Ascending aorta (tissue), 2 donors: ENCODE data around the gene ZBTB32. TPM values are rescaled to one million over a fixed set of nuclear protein-coding genes. Genes with fewer than 3 reads are reported as not detected.

Experiments used
- DNase-seq, 2 donors: peaks; one replicate each; pipeline ENCODE4 v3.0.0-alpha.2; 2019; ENCODE audit warnings: low spot score in 2 of 2
- H3K27ac ChIP-seq, 2 donors: fragments of 200-600 bp; sonication (generic); one replicate each; pipeline ENCODE4 v1.5.1; 2016 to 2017; ENCODE audit warnings: mild to moderate bottlenecking in 1 of 2
- H3K27me3 ChIP-seq: fragments of 200-600 bp; sonication (generic); one replicate; pipeline ENCODE4 v1.5.1; 2017
- H3K36me3 ChIP-seq, 2 donors: fragments of 200-600 bp; sonication (generic); one replicate each; pipeline ENCODE4 v1.5.1; 2016
- H3K4me1 ChIP-seq, 2 donors: fragments of 200-600 bp; sonication (generic); one replicate each; pipeline ENCODE4 v1.5.1; 2016 to 2017; ENCODE audit warnings: mild to moderate bottlenecking in 1 of 2
- H3K4me3 ChIP-seq, 2 donors: fragments of 200-600 bp; sonication (generic); one replicate each; pipeline ENCODE4 v1.5.1; 2016 to 2017; ENCODE audit warnings: mild to moderate bottlenecking in 1 of 2
- H3K9me3 ChIP-seq, 2 donors: fragments of 200-600 bp; sonication (generic); one replicate each; pipeline ENCODE4 v1.5.1; 2016
- intact Hi-C: fragments of 100-400 bp; cut with DNase I; formaldehyde crosslinking; loops from one replicate; pipeline ENCODE4 v1.15.1; 2023
- total RNA-seq: library from RNA; depleted of rRNA; stranded (reverse); fragments of >200 nt; gene quantifications from one replicate; pipeline ENCODE4 v1.1.0, GENCODE V29; 2016
- TF ChIP-seq, protein P1 (sequence below), 3 experiments: fragments of 200-600 bp in 2 of 3; fragments of 450-650 bp in 1 of 3; sonication (generic) in 2 of 3; IDR thresholded peaks; one replicate each; pipeline ENCODE4 v1.5.1; 2016 to 2019; ENCODE audit warnings: antibody characterized with exemption in 3 of 3, mild to moderate bottlenecking in 1 of 3, moderate library complexity in 1 of 3

Gene ZBTB32
- total RNA-seq, 1 donor from 2014 or later, result not detected

DNA sequence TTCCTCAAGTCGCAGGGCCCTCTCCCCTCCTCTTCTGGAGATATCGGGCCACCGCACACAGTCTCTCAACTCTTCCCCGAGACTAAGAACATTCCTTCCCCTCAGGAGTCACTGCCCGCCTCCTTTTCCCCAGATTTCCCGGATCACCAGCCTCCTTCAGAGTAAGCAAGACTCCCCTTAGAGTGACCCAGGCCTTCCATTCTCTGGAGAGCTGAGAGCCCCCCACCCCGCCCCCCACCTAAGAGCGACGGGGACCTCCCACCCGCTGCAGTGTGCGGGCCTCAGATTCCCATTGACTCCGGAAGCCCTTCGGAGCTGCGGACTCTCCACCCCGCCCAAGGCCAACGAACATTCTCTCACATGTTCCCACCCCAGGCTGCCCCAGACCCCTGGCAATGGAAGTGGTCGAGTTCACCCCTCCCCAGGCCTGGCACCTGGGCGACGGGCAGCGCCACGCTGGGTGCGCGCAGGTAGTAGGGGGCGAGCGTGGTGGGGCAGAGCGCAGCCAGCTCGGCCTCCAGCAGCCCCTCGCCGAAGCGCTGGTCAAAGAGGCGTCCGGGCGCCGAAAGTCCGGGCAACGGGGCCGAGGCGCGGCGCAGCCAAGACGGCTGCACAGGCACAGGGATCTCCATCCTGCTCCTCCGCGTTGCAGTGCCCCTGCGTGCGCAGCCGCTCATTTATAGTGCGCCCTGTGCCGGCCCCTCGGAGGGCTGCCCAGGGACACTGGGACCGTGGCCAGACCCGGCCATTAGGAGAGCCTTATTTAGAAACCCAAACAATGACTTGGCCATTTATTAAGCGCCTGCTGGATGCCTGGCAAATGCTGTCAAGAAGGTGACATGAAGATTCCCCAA, 52.2 kb downstream of the ZBTB32 start, which contains the start of gene HSPB6:
TSS of gene HSPB6 (minus strand) at position 653 of the 854 bp plus-strand sequence. CDS start at position 632, 21 bp downstream.
- peaks cover 7 to 24% of the 10 kb centered on the region in 2 donors for H3K4me1 ChIP-seq
- peak in 1 of 2 donors; percentile 89 for DNase-seq
- intact Hi-C loops, result loop anchor here (1.0 to 5.0 kb wide), 8 partner anchors 8 to 396 kb away; partner anchors contain the start of genes APLP1, COX7A1, ETV2 and LIN37
- peaks cover 23 to 24% of the 10 kb centered on the region in 2 donors for H3K36me3 ChIP-seq
- no peaks in the 10 kb centered on the region for H3K27me3 ChIP-seq
- no peaks in the 10 kb centered on the region for H3K9me3 ChIP-seq
- peak within 1 kb of the TSS; percentile 53 to 85 for H3K4me3 ChIP-seq
- peak within 1 kb of the TSS; percentile 99 for H3K27ac ChIP-seq
- TF ChIP-seq, protein P1, sequence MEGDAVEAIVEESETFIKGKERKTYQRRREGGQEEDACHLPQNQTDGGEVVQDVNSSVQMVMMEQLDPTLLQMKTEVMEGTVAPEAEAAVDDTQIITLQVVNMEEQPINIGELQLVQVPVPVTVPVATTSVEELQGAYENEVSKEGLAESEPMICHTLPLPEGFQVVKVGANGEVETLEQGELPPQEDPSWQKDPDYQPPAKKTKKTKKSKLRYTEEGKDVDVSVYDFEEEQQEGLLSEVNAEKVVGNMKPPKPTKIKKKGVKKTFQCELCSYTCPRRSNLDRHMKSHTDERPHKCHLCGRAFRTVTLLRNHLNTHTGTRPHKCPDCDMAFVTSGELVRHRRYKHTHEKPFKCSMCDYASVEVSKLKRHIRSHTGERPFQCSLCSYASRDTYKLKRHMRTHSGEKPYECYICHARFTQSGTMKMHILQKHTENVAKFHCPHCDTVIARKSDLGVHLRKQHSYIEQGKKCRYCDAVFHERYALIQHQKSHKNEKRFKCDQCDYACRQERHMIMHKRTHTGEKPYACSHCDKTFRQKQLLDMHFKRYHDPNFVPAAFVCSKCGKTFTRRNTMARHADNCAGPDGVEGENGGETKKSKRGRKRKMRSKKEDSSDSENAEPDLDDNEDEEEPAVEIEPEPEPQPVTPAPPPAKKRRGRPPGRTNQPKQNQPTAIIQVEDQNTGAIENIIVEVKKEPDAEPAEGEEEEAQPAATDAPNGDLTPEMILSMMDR (IDR thresholded peaks at IDR 0.05), result no peak

DNA sequence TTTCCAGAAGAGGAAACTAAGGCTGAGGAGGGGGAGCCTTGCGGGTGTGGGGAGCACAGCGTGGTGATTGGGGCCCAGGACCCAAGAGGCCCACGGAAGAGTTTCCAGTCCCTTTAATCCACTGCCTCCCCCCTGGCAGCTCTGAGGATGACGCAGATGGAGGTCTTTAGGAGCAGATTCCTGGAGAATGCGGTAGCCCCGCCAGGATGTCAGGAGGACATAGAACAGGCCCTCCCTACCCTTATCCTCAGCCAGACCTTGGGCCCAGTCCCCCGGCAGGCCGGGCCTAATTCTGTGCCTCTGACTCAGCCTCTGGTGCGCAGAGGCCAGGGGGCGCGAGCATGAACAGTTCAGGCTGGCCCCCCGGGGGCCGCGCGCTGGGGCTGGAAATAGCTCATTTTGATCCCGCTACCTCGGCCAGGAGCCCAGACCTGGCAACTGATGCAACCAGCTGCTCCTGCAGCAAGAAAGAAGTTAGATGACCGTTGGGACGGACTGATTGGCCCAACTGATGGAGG, 52.9 kb downstream of the ZBTB32 start:
- Histone ChIP-seq H3K27ac (peak overlapping the region; percentile 99), H3K27me3 (no peaks in the 10 kb centered on the region), H3K36me3 (peaks cover 23 to 28% of the 10 kb centered on the region in 2 donors), H3K9me3 (no peaks in the 10 kb centered on the region), H3K4me1 (peaks cover 7 to 24% of the 10 kb centered on the region in 2 donors), H3K4me3 (peak overlapping the region; percentile 53 to 85)
- TF ChIP-seq, protein P1 (IDR thresholded peaks at IDR 0.05), result no peak
- DNase-seq, result peak; percentile 86 to 97
- intact Hi-C loops, result loop anchor here (1.0 to 5.0 kb wide), 8 partner anchors 9 to 395 kb away; partner anchors contain the start of genes APLP1, COX7A1, ETV2 and LIN37

DNA sequence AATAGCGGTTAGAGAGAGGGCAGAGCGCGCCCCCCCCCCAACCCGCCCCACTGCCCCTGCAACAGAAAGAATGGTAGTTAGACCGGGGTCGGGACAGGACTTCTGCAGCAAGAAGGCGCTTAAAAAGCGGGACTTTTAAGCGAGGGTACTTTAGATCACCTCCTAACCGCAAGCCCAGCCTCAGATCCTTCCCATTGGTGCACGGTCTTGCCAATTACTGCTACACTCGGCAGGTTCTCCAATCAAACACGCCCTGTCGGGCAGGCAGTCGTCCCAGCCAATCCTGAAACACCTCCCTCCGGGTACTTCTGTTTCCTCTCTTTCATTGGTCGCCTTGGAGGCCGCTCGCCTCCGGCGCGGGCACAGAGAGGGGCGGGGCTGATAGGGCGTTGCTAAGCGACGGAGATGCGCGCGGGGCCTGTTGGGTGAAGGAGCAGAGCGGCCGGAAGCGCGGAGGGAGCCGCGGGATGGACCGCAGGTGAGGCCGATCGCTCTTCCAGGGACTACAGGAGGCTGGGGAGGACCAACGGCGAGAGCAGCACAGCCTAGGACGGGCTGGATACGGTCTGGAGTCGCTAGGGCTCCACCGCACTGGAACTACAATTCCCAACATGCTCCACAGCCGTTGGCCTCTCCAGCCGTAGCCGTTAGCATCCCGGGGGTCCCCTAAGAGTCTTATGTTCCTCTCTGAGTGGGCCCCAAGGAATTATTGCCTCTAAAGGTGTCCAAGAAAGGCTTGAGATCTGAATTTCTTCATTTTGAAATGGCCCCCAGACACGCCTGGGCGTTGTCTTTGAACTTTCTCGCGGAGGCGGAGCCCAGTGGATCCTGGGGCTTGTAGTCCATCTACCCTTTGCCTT, 53.6 kb downstream of the ZBTB32 start, which contains the start of gene PROSER3:
TSS of gene PROSER3 (plus strand) at position 428 of the 860 bp plus-strand sequence. CDS start at position 468, 40 bp downstream.
- H3K36me3 ChIP-seq, result peaks cover 19 to 27% of the 10 kb centered on the region in 2 donors
- peak within 1 kb of the TSS; percentile 99 for H3K27ac ChIP-seq
- intact Hi-C loops, result loop anchor here (1.0 to 5.0 kb wide), 10 partner anchors 10 to 394 kb away; partner anchors contain the start of genes APLP1, ARHGAP33, COX7A1 and ETV2
- DNase-seq, result peak; percentile 98 to 99
- no peaks in the 10 kb centered on the region for H3K27me3 ChIP-seq
- peak within 1 kb of the TSS; percentile 53 to 85 for H3K4me3 ChIP-seq
- TF ChIP-seq, protein P1 (IDR thresholded peaks at IDR 0.05), result no peak
- no peaks in the 10 kb centered on the region for H3K9me3 ChIP-seq
- H3K4me1 ChIP-seq, result peaks cover 7 to 24% of the 10 kb centered on the region in 2 donors

DNA sequence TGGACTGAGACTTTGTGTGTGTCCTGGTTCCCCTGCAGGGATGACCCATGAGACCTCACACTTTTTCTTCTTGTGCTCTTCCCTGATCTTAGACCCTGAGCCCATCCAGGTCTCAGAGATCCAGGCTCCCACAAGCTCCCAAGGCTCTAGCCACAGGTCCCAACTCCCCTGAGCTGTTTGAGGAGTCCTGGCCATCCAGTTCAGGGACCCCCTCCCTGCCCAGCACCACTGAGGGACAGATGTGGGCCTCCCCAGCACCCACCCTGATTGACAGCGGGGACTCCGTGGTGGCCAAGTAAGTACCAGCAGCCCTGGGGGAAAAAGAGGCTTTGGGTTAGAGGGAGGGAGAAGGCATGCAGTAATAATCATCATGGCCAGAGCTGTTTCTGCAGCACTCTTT, 55.3 kb downstream of the ZBTB32 start:
- H3K4me3 ChIP-seq, result no peak overlapping the region
- no peak overlapping the region for H3K27ac ChIP-seq
- no peaks in the 10 kb centered on the region for H3K9me3 ChIP-seq
- no peaks in the 10 kb centered on the region for H3K27me3 ChIP-seq
- H3K36me3 ChIP-seq, result peaks cover 19 to 25% of the 10 kb centered on the region in 2 donors
- peaks cover 7 to 24% of the 10 kb centered on the region in 2 donors for H3K4me1 ChIP-seq
- DNase-seq, result no peak
- TF ChIP-seq, protein P1 (IDR thresholded peaks at IDR 0.05), result no peak
- intact Hi-C loops, result loop anchor here (5.0 kb wide), 4 partner anchors 108 to 393 kb away; partner anchors contain the start of genes APLP1, COX7A1, ETV2 and RBM42
